ENCODE measurements around the gene SSC5D.

The SSC5D gene

GRCh38 chr19:55485439-55486011 is 2.7 kb upstream of the SSC5D start:
- TF ChIP-seq PAX5 (IDR thresholded peaks at IDR 0.05; ENCODE audit: insufficient read depth, low read length, severe bottlenecking), result no peak
- TF ChIP-seq POLR2A (IDR thresholded peaks at IDR 0.05; ENCODE audit: low read depth, low read length), result no peak
- no peak for TF ChIP-seq SPI1 (IDR thresholded peaks at IDR 0.05; ENCODE audit: low read depth, low read length)
- no peak for TF ChIP-seq TAF1 (IDR thresholded peaks at IDR 0.05; ENCODE audit: low read depth, low read length)
- TF ChIP-seq POLR2AphosphoS5 (IDR thresholded peaks at IDR 0.05; ENCODE audit: low read depth, low read length), result no peak
- no peak for TF ChIP-seq POU2F2 (IDR thresholded peaks at IDR 0.05; ENCODE audit: low read depth, low read length)
- no peak for FAIRE-seq
- no peak for DNase-seq (ENCODE audit: insufficient read length, low spot score)

- FAIRE-seq, result peak; percentile 5
- DNase-seq (ENCODE audit: insufficient read length, low spot score), result no peak
- no peak for TF ChIP-seq POU2F2 (IDR thresholded peaks at IDR 0.05; ENCODE audit: low read depth, low read length)
- no peak for TF ChIP-seq SPI1 (IDR thresholded peaks at IDR 0.05; ENCODE audit: low read depth, low read length)
- TF ChIP-seq PAX5 (IDR thresholded peaks at IDR 0.05; ENCODE audit: insufficient read depth, low read length, severe bottlenecking), result no peak
- no peak for TF ChIP-seq POLR2A (IDR thresholded peaks at IDR 0.05; ENCODE audit: low read depth, low read length)
- TF ChIP-seq POLR2AphosphoS5 (IDR thresholded peaks at IDR 0.05; ENCODE audit: low read depth, low read length), result no peak
- no peak for TF ChIP-seq TAF1 (IDR thresholded peaks at IDR 0.05; ENCODE audit: low read depth, low read length)
Measured at GRCh38 chr19:55486043-55486970, 1.9 kb upstream of the SSC5D start.

- TF ChIP-seq SPI1 (IDR thresholded peaks at IDR 0.05; ENCODE audit: low read depth, low read length), result no peak
- TF ChIP-seq POLR2AphosphoS5 (IDR thresholded peaks at IDR 0.05; ENCODE audit: low read depth, low read length), result no peak
- no peak for TF ChIP-seq POLR2A (IDR thresholded peaks at IDR 0.05; ENCODE audit: low read depth, low read length)
- no peak for TF ChIP-seq PAX5 (IDR thresholded peaks at IDR 0.05; ENCODE audit: insufficient read depth, low read length, severe bottlenecking)
- TF ChIP-seq POU2F2 (IDR thresholded peaks at IDR 0.05; ENCODE audit: low read depth, low read length), result no peak
- TF ChIP-seq TAF1 (IDR thresholded peaks at IDR 0.05; ENCODE audit: low read depth, low read length), result no peak
- FAIRE-seq, result no peak
- no peak for DNase-seq (ENCODE audit: insufficient read length, low spot score)
Measured at GRCh38 chr19:55486971-55487923, 989 bp upstream of the SSC5D start.

GRCh38 chr19:55488986-55489710 is 912 bp downstream of the SSC5D start:
- no peak for DNase-seq (ENCODE audit: insufficient read length, low spot score)
- no peak for FAIRE-seq
- TF ChIP-seq TAF1 (IDR thresholded peaks at IDR 0.05; ENCODE audit: low read depth, low read length) (no peak), SPI1 (IDR thresholded peaks at IDR 0.05; ENCODE audit: low read depth, low read length) (no peak), POLR2AphosphoS5 (IDR thresholded peaks at IDR 0.05; ENCODE audit: low read depth, low read length) (no peak), POU2F2 (IDR thresholded peaks at IDR 0.05; ENCODE audit: low read depth, low read length) (no peak), POLR2A (IDR thresholded peaks at IDR 0.05; ENCODE audit: low read depth, low read length) (no peak), PAX5 (IDR thresholded peaks at IDR 0.05; ENCODE audit: insufficient read depth, low read length, severe bottlenecking) (no peak)

GRCh38 chr19:55489711-55490477 is 1.7 kb downstream of the SSC5D start:
- no peak for FAIRE-seq
- TF ChIP-seq POLR2AphosphoS5 (IDR thresholded peaks at IDR 0.05; ENCODE audit: low read depth, low read length) (no peak), SPI1 (IDR thresholded peaks at IDR 0.05; ENCODE audit: low read depth, low read length) (no peak), PAX5 (IDR thresholded peaks at IDR 0.05; ENCODE audit: insufficient read depth, low read length, severe bottlenecking) (no peak), TAF1 (IDR thresholded peaks at IDR 0.05; ENCODE audit: low read depth, low read length) (no peak), POLR2A (IDR thresholded peaks at IDR 0.05; ENCODE audit: low read depth, low read length) (no peak), POU2F2 (IDR thresholded peaks at IDR 0.05; ENCODE audit: low read depth, low read length) (no peak)

GRCh38 chr19:55490478-55491432 is 2.5 kb downstream of the SSC5D start:
- no peak for TF ChIP-seq PAX5 (IDR thresholded peaks at IDR 0.05; ENCODE audit: insufficient read depth, low read length, severe bottlenecking)
- no peak for TF ChIP-seq POLR2AphosphoS5 (IDR thresholded peaks at IDR 0.05; ENCODE audit: low read depth, low read length)
- no peak for TF ChIP-seq SPI1 (IDR thresholded peaks at IDR 0.05; ENCODE audit: low read depth, low read length)
- TF ChIP-seq POU2F2 (IDR thresholded peaks at IDR 0.05; ENCODE audit: low read depth, low read length), result no peak
- no peak for DNase-seq (ENCODE audit: insufficient read length, low spot score)
- FAIRE-seq, result no peak

More at GRCh38 chr19:55489711-55490477, 1.7 kb downstream of the SSC5D start:
- no peak for DNase-seq (ENCODE audit: insufficient read length, low spot score)

Measured in GM12891 (cell line).